ENCODE measurements around the gene MCF2L2. TPM values are rescaled to one million over a fixed set of nuclear protein-coding genes. Genes with fewer than 3 reads are reported as not detected.

Gene MCF2L2
- total and polyA plus RNA-seq, 7 experiments from 2014 or later = 0.15 to 4.3 (median 0.47) TPM; not detected in 1

DNA sequence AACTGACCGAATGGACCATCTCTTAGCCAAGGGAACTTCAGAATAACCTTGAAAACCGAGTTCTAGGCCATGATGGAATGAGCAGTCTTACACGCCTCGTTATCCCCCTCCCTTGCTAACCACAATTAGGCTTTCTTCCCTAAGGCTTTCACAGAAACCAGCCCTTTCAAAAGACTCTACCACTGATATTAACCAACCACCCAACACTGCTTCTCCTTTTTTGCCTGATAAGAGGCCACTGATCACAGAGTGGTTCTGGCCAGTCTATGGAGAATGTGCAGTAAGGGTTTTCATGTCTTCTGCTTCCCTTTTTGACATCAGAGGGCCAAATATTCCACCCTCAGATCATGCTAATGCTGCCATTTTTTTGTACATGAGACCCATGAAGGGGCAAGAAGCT lies 59.3 kb downstream of the MCF2L2 start:
- Mint-ChIP-seq H3K9me3 (peaks cover 0 to 2% (median 0%) of the 10 kb centered on the region in 11 donors), H3K27me3 (peaks cover 0 to 5% (median 0%) of the 10 kb centered on the region in 5 donors), H3K27ac (no peak overlapping the region), H3K4me3 (no peak overlapping the region), H3K36me3 (peaks cover 0 to 8% (median 0%) of the 10 kb centered on the region in 5 donors), H3K4me1 (peaks cover 0 to 13% (median 9%) of the 10 kb centered on the region in 7 donors)
- no peaks in the 10 kb centered on the region for H3K4me1 ChIP-seq (ENCODE audit: control insufficient read depth in 2 of 2, insufficient read depth in 2 of 2, low read length in 2 of 2)
- CTCF ChIA-PET = interaction anchor here (0.6 kb wide), 1 partner anchor 1031 kb away, joined by 3 read pairs; no protein-coding TSS in a partner anchor
- DNase-seq (no peak), ATAC-seq (peak; percentile 81)
- POLR2A ChIA-PET = no interaction called here
- H3K4me3 ChIP-seq (ENCODE audit: low read length) = no peak overlapping the region
- no peaks in the 10 kb centered on the region for H3K9me3 ChIP-seq (ENCODE audit: control insufficient read depth in 2 of 3, low read length in 3 of 3)
- no peaks in the 10 kb centered on the region for H3K27me3 ChIP-seq (ENCODE audit: control insufficient read depth in 2 of 2, insufficient read depth in 2 of 2, low read length in 2 of 2)
- intact Hi-C loops (cut with micrococcal nuclease) = loop anchor here in 1 of 2 donors (5.0 kb wide), 1 partner anchor 167 kb away; no protein-coding TSS in a partner anchor
- H3K27ac ChIP-seq (ENCODE audit: low read depth, low read length) = no peak overlapping the region
- H3K36me3 ChIP-seq (ENCODE audit: control insufficient read depth in 2 of 3, insufficient read depth in 3 of 3, low read length in 3 of 3) = no peaks in the 10 kb centered on the region

GRCh38 chr3:183360971-183361624 lies 67.3 kb downstream of the MCF2L2 start:
- Mint-ChIP-seq H3K4me3 (no peak overlapping the region), H3K36me3 (peaks cover 0 to 7% (median 0%) of the 10 kb centered on the region in 5 donors), H3K9me3 (peaks cover 0 to 2% (median 0%) of the 10 kb centered on the region in 11 donors), H3K27ac (no peak overlapping the region), H3K27me3 (peaks cover 0 to 8% (median 0%) of the 10 kb centered on the region in 5 donors), H3K4me1 (peaks cover 0 to 13% (median 5%) of the 10 kb centered on the region in 7 donors)
- Histone ChIP-seq H3K36me3 (ENCODE audit: control insufficient read depth in 2 of 3, insufficient read depth in 3 of 3, low read length in 3 of 3) (no peaks in the 10 kb centered on the region), H3K27ac (ENCODE audit: low read depth, low read length) (no peak overlapping the region), H3K9me3 (ENCODE audit: control insufficient read depth in 2 of 3, low read length in 3 of 3) (no peaks in the 10 kb centered on the region), H3K27me3 (ENCODE audit: control insufficient read depth in 2 of 2, insufficient read depth in 2 of 2, low read length in 2 of 2) (no peaks in the 10 kb centered on the region), H3K4me3 (ENCODE audit: low read length) (no peak overlapping the region), H3K4me1 (ENCODE audit: control insufficient read depth in 2 of 2, insufficient read depth in 2 of 2, low read length in 2 of 2) (no peaks in the 10 kb centered on the region)
- POLR2A ChIA-PET = no interaction called here
- DNase-seq = no peak
- CTCF ChIA-PET = no interaction called here
- ATAC-seq = no peak
- intact Hi-C loops (cut with micrococcal nuclease) = no loop called here

DNA sequence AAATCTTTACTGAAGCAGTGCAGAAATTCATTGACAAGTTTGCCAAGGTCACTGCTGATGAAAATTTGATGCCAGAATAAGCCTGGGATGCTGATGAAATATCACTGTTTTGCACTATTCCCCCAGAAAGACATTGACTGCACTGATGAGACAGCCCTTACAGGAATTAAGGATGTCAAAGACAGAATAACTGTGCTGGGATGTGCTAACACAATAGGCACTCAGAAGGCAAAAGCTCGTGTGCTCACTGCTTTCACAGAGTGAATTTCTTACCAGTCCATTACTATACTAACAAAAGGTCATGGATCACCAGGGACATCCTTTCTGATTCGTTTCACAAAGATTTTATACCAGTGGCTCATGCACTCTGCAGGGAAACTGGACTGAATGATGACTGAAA lies 69.4 kb downstream of the MCF2L2 start:
- H3K36me3 Mint-ChIP-seq = peaks cover 0 to 5% (median 0%) of the 10 kb centered on the region in 5 donors

DNA sequence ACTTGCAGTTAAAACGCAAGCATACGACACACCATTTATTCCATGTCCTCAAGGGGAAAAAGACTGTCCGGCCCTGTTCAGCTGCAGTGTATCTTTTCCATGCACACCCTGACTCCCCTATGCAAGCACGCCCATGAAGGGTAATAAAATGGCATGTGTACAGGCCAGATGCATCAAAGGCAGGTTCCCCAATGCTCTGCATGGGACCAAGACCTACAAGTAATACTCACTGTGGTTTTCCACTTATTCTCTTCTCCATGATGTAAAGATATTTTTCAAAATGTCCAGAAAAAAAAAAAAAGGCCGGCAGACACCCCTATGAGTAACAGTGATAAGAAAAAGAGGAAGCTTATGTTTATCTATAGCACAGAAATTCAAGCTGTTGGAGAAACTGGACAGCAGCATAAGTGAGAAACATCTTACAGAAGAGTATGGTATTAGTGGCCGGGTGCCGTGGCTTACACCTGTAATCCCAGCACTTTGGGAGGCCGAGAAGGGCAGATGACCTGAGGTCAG lies 70.8 kb downstream of the MCF2L2 start:
- intact Hi-C loops (cut with micrococcal nuclease) = no loop called here
- H3K9me3 Mint-ChIP-seq = no peaks in the 10 kb centered on the region

More for the DNA sequence above, 69.4 kb downstream of the MCF2L2 start:
- Mint-ChIP-seq H3K27me3 (peaks cover 0 to 8% (median 0%) of the 10 kb centered on the region in 5 donors), H3K9me3 (no peaks in the 10 kb centered on the region), H3K27ac (no peak overlapping the region), H3K4me1 (peaks cover 0 to 9% (median 0%) of the 10 kb centered on the region in 7 donors), H3K4me3 (no peak overlapping the region)
- intact Hi-C loops (cut with micrococcal nuclease) = no loop called here
- Histone ChIP-seq H3K27ac (ENCODE audit: low read depth, low read length) (no peak overlapping the region), H3K9me3 (ENCODE audit: control insufficient read depth in 2 of 3, low read length in 3 of 3) (no peaks in the 10 kb centered on the region), H3K27me3 (ENCODE audit: control insufficient read depth in 2 of 2, insufficient read depth in 2 of 2, low read length in 2 of 2) (no peaks in the 10 kb centered on the region), H3K4me1 (ENCODE audit: control insufficient read depth in 2 of 2, insufficient read depth in 2 of 2, low read length in 2 of 2) (no peaks in the 10 kb centered on the region), H3K36me3 (ENCODE audit: control insufficient read depth in 2 of 3, insufficient read depth in 3 of 3, low read length in 3 of 3) (no peaks in the 10 kb centered on the region), H3K4me3 (ENCODE audit: low read length) (no peak overlapping the region)
- POLR2A ChIA-PET = no interaction called here
- CTCF ChIA-PET = no interaction called here
- DNase-seq = no peak
- no peak for ATAC-seq

DNA sequence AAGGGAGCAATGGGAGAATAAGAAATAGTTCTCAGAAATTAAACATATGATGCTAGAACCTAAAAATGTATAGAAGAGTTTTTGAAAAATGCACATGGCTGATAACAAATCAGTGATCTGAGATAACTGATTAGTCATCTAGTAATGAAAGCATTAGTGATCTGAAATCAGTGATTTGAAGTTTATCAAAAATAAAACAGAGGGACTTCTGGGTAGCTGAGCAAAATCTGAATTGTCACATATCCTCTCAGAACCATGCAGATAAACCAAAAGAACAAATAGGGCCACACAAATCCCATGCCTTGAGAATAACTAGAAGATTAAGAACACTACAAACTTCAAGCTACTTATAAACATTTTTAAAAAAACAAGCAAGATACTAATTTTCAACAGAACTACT lies 71.5 kb downstream of the MCF2L2 start:
- ATAC-seq (no peak), DNase-seq (no peak)
- H3K4me1 ChIP-seq (ENCODE audit: control insufficient read depth in 2 of 2, insufficient read depth in 2 of 2, low read length in 2 of 2) = no peaks in the 10 kb centered on the region
- no peaks in the 10 kb centered on the region for H3K9me3 Mint-ChIP-seq
- peaks cover 0 to 9% (median 0%) of the 10 kb centered on the region in 7 donors for H3K4me1 Mint-ChIP-seq
- peaks cover 0 to 3% (median 0%) of the 10 kb centered on the region in 5 donors for H3K36me3 Mint-ChIP-seq
- POLR2A ChIA-PET = no interaction called here
- no peaks in the 10 kb centered on the region for H3K36me3 ChIP-seq (ENCODE audit: control insufficient read depth in 2 of 3, insufficient read depth in 3 of 3, low read length in 3 of 3)
- H3K4me3 ChIP-seq (ENCODE audit: low read length) = no peak overlapping the region
- H3K27ac Mint-ChIP-seq = no peak overlapping the region
- H3K27me3 ChIP-seq (ENCODE audit: control insufficient read depth in 2 of 2, insufficient read depth in 2 of 2, low read length in 2 of 2) = no peaks in the 10 kb centered on the region
- intact Hi-C loops (cut with micrococcal nuclease) = no loop called here
- H3K27me3 Mint-ChIP-seq = peaks cover 0 to 8% (median 0%) of the 10 kb centered on the region in 5 donors
- no peaks in the 10 kb centered on the region for H3K9me3 ChIP-seq (ENCODE audit: control insufficient read depth in 2 of 3, low read length in 3 of 3)
- H3K4me3 Mint-ChIP-seq = no peak overlapping the region
- no peak overlapping the region for H3K27ac ChIP-seq (ENCODE audit: low read depth, low read length)
- CTCF ChIA-PET = interaction anchor here (0.7 kb wide), 1 partner anchor 71 kb away, joined by 3 read pairs; no protein-coding TSS in a partner anchor

More for the DNA sequence above, 70.8 kb downstream of the MCF2L2 start:
- no peak overlapping the region for H3K27ac ChIP-seq (ENCODE audit: low read depth, low read length)
- no peak overlapping the region for H3K4me3 ChIP-seq (ENCODE audit: low read length)
- H3K27me3 ChIP-seq (ENCODE audit: control insufficient read depth in 2 of 2, insufficient read depth in 2 of 2, low read length in 2 of 2) = no peaks in the 10 kb centered on the region
- POLR2A ChIA-PET = no interaction called here
- H3K27me3 Mint-ChIP-seq = peaks cover 0 to 8% (median 0%) of the 10 kb centered on the region in 5 donors
- no peaks in the 10 kb centered on the region for H3K9me3 ChIP-seq (ENCODE audit: control insufficient read depth in 2 of 3, low read length in 3 of 3)
- ATAC-seq (no peak), DNase-seq (no peak)
- peaks cover 0 to 9% (median 0%) of the 10 kb centered on the region in 7 donors for H3K4me1 Mint-ChIP-seq
- CTCF ChIA-PET = no interaction called here
- no peaks in the 10 kb centered on the region for H3K4me1 ChIP-seq (ENCODE audit: control insufficient read depth in 2 of 2, insufficient read depth in 2 of 2, low read length in 2 of 2)
- H3K36me3 ChIP-seq (ENCODE audit: control insufficient read depth in 2 of 3, insufficient read depth in 3 of 3, low read length in 3 of 3) = no peaks in the 10 kb centered on the region
- peak overlapping the region in 1 of 9 donors; percentile 19 for H3K27ac Mint-ChIP-seq
- H3K4me3 Mint-ChIP-seq = no peak overlapping the region
- H3K36me3 Mint-ChIP-seq = peaks cover 0 to 5% (median 0%) of the 10 kb centered on the region in 5 donors

DNA sequence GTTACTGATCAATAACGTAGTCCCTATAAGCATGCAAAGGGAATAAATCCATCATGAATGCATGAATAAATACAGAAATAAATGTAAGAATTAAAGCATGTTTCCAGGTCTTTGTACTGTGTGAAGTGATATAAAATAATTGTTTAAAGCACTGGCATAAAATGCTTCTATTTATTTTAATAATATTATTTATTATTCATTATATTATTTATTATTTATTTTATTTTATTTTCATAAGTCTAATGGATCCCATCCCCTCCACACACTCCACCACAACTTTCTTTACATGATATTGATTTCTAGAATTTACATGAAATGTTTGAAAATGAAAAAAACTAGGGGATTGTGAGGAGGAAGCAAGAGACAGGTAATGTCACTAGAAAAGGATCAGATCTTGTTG lies 73.5 kb downstream of the MCF2L2 start:
- Mint-ChIP-seq H3K4me3 (no peak overlapping the region), H3K4me1 (peaks cover 4 to 15% (median 7%) of the 10 kb centered on the region in 7 donors), H3K27me3 (peaks cover 0 to 8% (median 0%) of the 10 kb centered on the region in 5 donors), H3K9me3 (no peaks in the 10 kb centered on the region), H3K27ac (no peak overlapping the region), H3K36me3 (peaks cover 0 to 3% (median 0%) of the 10 kb centered on the region in 5 donors)
- Histone ChIP-seq H3K4me3 (ENCODE audit: low read length) (no peak overlapping the region), H3K4me1 (ENCODE audit: control insufficient read depth in 2 of 2, insufficient read depth in 2 of 2, low read length in 2 of 2) (peaks cover 6 to 7% of the 10 kb centered on the region in 2 donors), H3K36me3 (ENCODE audit: control insufficient read depth in 2 of 3, insufficient read depth in 3 of 3, low read length in 3 of 3) (no peaks in the 10 kb centered on the region), H3K27ac (ENCODE audit: low read depth, low read length) (no peak overlapping the region), H3K27me3 (ENCODE audit: control insufficient read depth in 2 of 2, insufficient read depth in 2 of 2, low read length in 2 of 2) (no peaks in the 10 kb centered on the region), H3K9me3 (ENCODE audit: control insufficient read depth in 2 of 3, low read length in 3 of 3) (no peaks in the 10 kb centered on the region)
- ChIA-PET CTCF (no interaction called here), POLR2A (no interaction called here)
- DNase-seq (no peak), ATAC-seq (no peak)
- intact Hi-C loops (cut with micrococcal nuclease) = no loop called here
